A549 (cell line): ENCODE measurements around the gene CIRBP. TPM values are rescaled to one million over a fixed set of nuclear protein-coding genes. Genes with fewer than 3 reads are reported as not detected.
A peak's percentile ranks its signal among the peaks of the same experiment; 100 is the strongest.

Source experiments
- ATAC-seq, 2 experiments: fragments of 200-7000 bp in 1 of 2; fragments of >200 bp in 1 of 2; cut with Nextera tagmentation in 1 of 2; cut with Tn5 transposase in 1 of 2; 3 replicates each; pipeline versions ENCODE4 v1.8.0 to v1.9.1; 2018 to 2020; ENCODE audit warnings: mild to moderate bottlenecking in 1 of 2, moderate library complexity in 1 of 2
- CTCF ChIA-PET: fragments of 300-600 bp; sonication (Branson Sonifier 250); formaldehyde crosslinking; extraction: SDS; loops from one replicate; lab custom pipeline; 2021; ENCODE audit warnings: antibody characterized with exemption, inconsistent platforms; lab: Yijun Ruan, JAX
- POLR2A ChIA-PET: fragments of 350-600 bp; formaldehyde crosslinking; extraction: SDS; loops from one replicate; lab custom pipeline; 2021; ENCODE audit warnings: antibody characterized with exemption, inconsistent platforms; lab: Yijun Ruan, JAX
- DNase-seq, 2 experiments: peaks; one replicate each; pipeline versions ENCODE4 v3.0.0 to v3.0.0-alpha.2; 2011 to 2016; ENCODE audit warnings: low read depth in 1 of 2, low spot score in 1 of 2
- FAIRE-seq: peaks from 2 replicates; lab custom pipeline; 2011; peaks lifted over from hg19 to GRCh38; lab: Jason Lieb, UNC
- H3K27ac ChIP-seq, 2 experiments: fragments of >200 bp; sonication (Bioruptor Twin); formaldehyde crosslinking; 3 replicates each; pipeline ENCODE4 v1.5.1; 2016 to 2017
- H3K4me1 ChIP-seq: fragments of >200 bp; sonication (Bioruptor Twin); formaldehyde crosslinking; 3 replicates; pipeline ENCODE4 v1.6.1; 2016
- H3K4me2 ChIP-seq: fragments of >200 bp; sonication (Bioruptor Twin); formaldehyde crosslinking; 3 replicates; pipeline ENCODE4 v1.6.1; 2016
- H3K4me3 ChIP-seq: fragments of >200 bp; sonication (Bioruptor Twin); formaldehyde crosslinking; 3 replicates; pipeline ENCODE4 v1.5.1; 2016
- H3K9me3 ChIP-seq: fragments of >200 bp; sonication (Bioruptor Twin); formaldehyde crosslinking; 3 replicates; pipeline ENCODE4 v1.6.1; 2016
- CEBPB ChIP-seq, 2 experiments: fragments of >200 bp in 1 of 2; sonication (Bioruptor Twin) in 1 of 2; formaldehyde crosslinking in 1 of 2; IDR thresholded peaks; 2 replicates each; pipeline ENCODE4 v1.6.1; 2012 to 2016
- E2F6 ChIP-seq: IDR thresholded peaks from 2 replicates; pipeline ENCODE4 v1.6.1; 2012; ENCODE audit warnings: low read depth, borderline replicate concordance
- EHMT2 ChIP-seq: fragments of 200-600 bp; sonication (generic); IDR thresholded peaks from 2 replicates; pipeline ENCODE4 v1.6.1; 2016; ENCODE audit warnings: antibody characterized with exemption, low read depth, mild to moderate bottlenecking, moderate library complexity
- HDAC2 ChIP-seq: fragments of 200-600 bp; sonication (generic); IDR thresholded peaks from 2 replicates; pipeline ENCODE4 v1.6.1; 2016
- JUN ChIP-seq, 2 experiments: fragments of >200 bp; sonication (Bioruptor Twin); formaldehyde crosslinking; IDR thresholded peaks; 2 replicates in 1 of 2; 3 replicates in 1 of 2; pipeline ENCODE4 v1.6.1; 2016 to 2017
- KDM5A ChIP-seq: fragments of 200-600 bp; sonication (generic); IDR thresholded peaks from 2 replicates; pipeline ENCODE4 v1.6.1; 2016; ENCODE audit warnings: antibody characterized with exemption, mild to moderate bottlenecking
- MAFK ChIP-seq: fragments of 450-650 bp; IDR thresholded peaks from 2 replicates; pipeline ENCODE4 v1.6.1; 2014; ENCODE audit not compliant: partially characterized antibody
- MYC ChIP-seq: IDR thresholded peaks from 2 replicates; pipeline ENCODE4 v1.6.1; 2012; ENCODE audit warnings: mild to moderate bottlenecking, inconsistent platforms, low read length, improper control_type of control experiment, borderline replicate concordance
- PHF8 ChIP-seq: fragments of 200-600 bp; sonication (generic); IDR thresholded peaks from 2 replicates; pipeline ENCODE4 v1.6.1; 2016; ENCODE audit warnings: low read depth, mild to moderate bottlenecking, antibody characterized with exemption, moderate library complexity, borderline replicate concordance
- POLR2A ChIP-seq: IDR thresholded peaks from 2 replicates; pipeline ENCODE4 v1.6.1; 2012; ENCODE audit warnings: mild to moderate bottlenecking, low read length
- POLR2AphosphoS2 ChIP-seq: conservative IDR thresholded peaks from 2 replicates; pipeline ENCODE4 v1.6.1; 2012; ENCODE audit warnings: low read length, improper control_type of control experiment, inconsistent platforms
- RARB ChIP-seq: fragments of 250-450 bp; sonication (Bioruptor Pico); IDR thresholded peaks from 2 replicates; pipeline ENCODE4 v1.8.0; 2021; ENCODE audit warnings: mild to moderate bottlenecking, moderate library complexity
- RCOR1 ChIP-seq: fragments of 150-350 bp; IDR thresholded peaks from 2 replicates; pipeline ENCODE4 v1.6.1; 2014; ENCODE audit warnings: antibody characterized with exemption, low read length, low read depth
- RNF2 ChIP-seq: fragments of 200-600 bp; sonication (generic); IDR thresholded peaks from 2 replicates; pipeline ENCODE4 v1.6.1; 2016; ENCODE audit warnings: low read depth, mild to moderate bottlenecking, antibody characterized with exemption, moderate library complexity, borderline replicate concordance
- SMC3 ChIP-seq: fragments of >200 bp; sonication (Bioruptor Twin); formaldehyde crosslinking; IDR thresholded peaks from 3 replicates; pipeline ENCODE4 v1.6.1; 2018; ENCODE audit warnings: inconsistent platforms
- TP53 ChIP-seq: fragments of 250-450 bp; sonication (Bioruptor Pico); IDR thresholded peaks from 2 replicates; pipeline ENCODE4 v1.5.0; 2021; ENCODE audit warnings: mild to moderate bottlenecking, moderate library complexity
- ZFP36 ChIP-seq: fragments of 450-650 bp; IDR thresholded peaks from 2 replicates; pipeline ENCODE4 v1.6.1; 2014; ENCODE audit warnings: borderline replicate concordance; ENCODE audit not compliant: partially characterized antibody
- ZSCAN20 ChIP-seq: fragments of 250-450 bp; sonication (Bioruptor Pico); IDR thresholded peaks from 2 replicates; pipeline ENCODE4 v1.8.0; 2022; ENCODE audit warnings: mild to moderate bottlenecking, moderate library complexity
- WGBS: methylation state at CpG from one replicate; pipeline ENCODE4 v1.1.6; 2017; ENCODE audit errors: missing lambda C conversion rate; 5-methylcytosine and 5-hydroxymethylcytosine counted together
- polyA minus RNA-seq: library from RNA; depleted of rRNA, polyadenylated mRNA; stranded (reverse); fragments of >200 nt; gene quantifications from 2 replicates; pipeline ENCODE4 v1.2.3, GENCODE V29; 2011; rRNA and poly(A)+ RNA removed
- polyA plus RNA-seq, 4 experiments: library from polyadenylated mRNA; depleted of rRNA in 3 of 4; stranded (reverse); fragments of >200 nt; fragmentation: RNase III in 1 of 4; extraction: RNeasy Plus Mini Kit Qiagen cat#74134 plus additional on column Dnase treatment in 1 of 4; gene quantifications; 2 replicates in 3 of 4; 3 replicates in 1 of 4; pipeline ENCODE4 v1.2.3, GENCODE V29; 2011 to 2017
- TF ChIP-seq, protein P1 (sequence below): fragments of >200 bp; sonication (Bioruptor Twin); formaldehyde crosslinking; IDR thresholded peaks from 3 replicates; pipeline ENCODE4 v1.6.1; 2016
- TF ChIP-seq, protein P2 (sequence below): fragments of >200 bp; sonication (Bioruptor Twin); formaldehyde crosslinking; IDR thresholded peaks from 2 replicates; pipeline ENCODE4 v1.6.1; 2016
- TF ChIP-seq, protein P3 (sequence below): IDR thresholded peaks from 2 replicates; pipeline ENCODE4 v1.6.1; 2012

Gene CIRBP
- polyA plus RNA-seq (2011; rRNA removed) (92.4 and 151 TPM in 2 replicates), polyA plus RNA-seq (2017; fragmentation: RNase III; extraction: RNeasy Plus Mini Kit Qiagen cat#74134 plus additional on column Dnase treatment) (178 to 201 TPM (median 189 TPM) in 3 replicates), polyA minus RNA-seq (38.3 and 44.0 TPM in 2 replicates)
- polyA plus RNA-seq (2012; cell fraction: cytosol; rRNA removed) = 111 and 147 TPM in 2 replicates
- polyA plus RNA-seq (2012; cell fraction: nucleus; rRNA removed) = 246 and 410 TPM in 2 replicates

- DNase-seq = peak; percentile 81 to 98
- POLR2A ChIA-PET = interaction anchor here (0.6 to 1.6 kb wide), 23 partner anchors 8 to 594 kb away, joined by 3 to 98 read pairs (median 5); partner anchors contain the start of genes ABCA7, ATP5F1D, RNU6-2 and WDR18
- no CpG with 5 or more reads among the region's 50 CpGs for WGBS
- Histone ChIP-seq H3K4me2 (peak within 1 kb of the TSS; percentile 97), H3K4me3 (peak within 1 kb of the TSS; percentile 81), H3K27ac (peak within 1 kb of the TSS; percentile 100), H3K4me1 (peaks cover 63% of the 10 kb centered on the region), H3K9me3 (no peaks in the 10 kb centered on the region)
- TF ChIP-seq PHF8 (no peak), POLR2A (peak; percentile 92), RARB (no peak), EHMT2 (no peak), RCOR1 (no peak), RNF2 (no peak), TP53 (CRISPR knock-in tag) (0 out of 2 replicates have a peak, but pooled peaks have one; percentile 29), JUN (IDR thresholded peaks at IDR 0.05) (peak; percentile 98 to 99; a peak in 4 of 5 replicates), MAFK (no peak), KDM5A (no peak), HDAC2 (no peak), MYC (no peak), ZFP36 (no peak)
- TF ChIP-seq, protein P1, sequence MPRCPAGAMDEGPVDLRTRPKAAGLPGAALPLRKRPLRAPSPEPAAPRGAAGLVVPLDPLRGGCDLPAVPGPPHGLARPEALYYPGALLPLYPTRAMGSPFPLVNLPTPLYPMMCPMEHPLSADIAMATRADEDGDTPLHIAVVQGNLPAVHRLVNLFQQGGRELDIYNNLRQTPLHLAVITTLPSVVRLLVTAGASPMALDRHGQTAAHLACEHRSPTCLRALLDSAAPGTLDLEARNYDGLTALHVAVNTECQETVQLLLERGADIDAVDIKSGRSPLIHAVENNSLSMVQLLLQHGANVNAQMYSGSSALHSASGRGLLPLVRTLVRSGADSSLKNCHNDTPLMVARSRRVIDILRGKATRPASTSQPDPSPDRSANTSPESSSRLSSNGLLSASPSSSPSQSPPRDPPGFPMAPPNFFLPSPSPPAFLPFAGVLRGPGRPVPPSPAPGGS = peak; percentile 96; the same call in 2 of the 3 replicates
- TF ChIP-seq, protein P2, sequence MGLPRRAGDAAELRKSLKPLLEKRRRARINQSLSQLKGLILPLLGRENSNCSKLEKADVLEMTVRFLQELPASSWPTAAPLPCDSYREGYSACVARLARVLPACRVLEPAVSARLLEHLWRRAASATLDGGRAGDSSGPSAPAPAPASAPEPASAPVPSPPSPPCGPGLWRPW = no peak
- peak; percentile 32 to 64 for ATAC-seq
- CTCF ChIA-PET = interaction anchor here (1.2 to 18.7 kb wide), 3 partner anchors 14 to 48 kb away, joined by 3 to 500 read pairs (median 107); partner anchors contain the start of gene ATP5F1D
- FAIRE-seq = no peak
Observed at GRCh38 chr19:1269065-1269477, at the start of gene CIRBP. Gene CIRBP (plus strand): TSS chr19:1269332. CDS start chr19:1270934, 1,602 bp downstream.

- WGBS = 91% methylated on average over 7 of the region's 19 CpGs
- ATAC-seq (no peak), DNase-seq (no peak), FAIRE-seq (no peak)
- CTCF ChIA-PET = interaction anchor here (1.1 to 5.3 kb wide), 12 partner anchors 9 to 107 kb away, joined by 3 to 38 read pairs (median 14); partner anchors contain the start of genes ATP5F1D and CBARP
- Histone ChIP-seq H3K4me3 (no peak overlapping the region), H3K4me2 (no peak overlapping the region), H3K9me3 (no peaks in the 10 kb centered on the region), H3K27ac (no peak overlapping the region), H3K4me1 (peaks cover 26% of the 10 kb centered on the region)
- TF ChIP-seq POLR2AphosphoS2 = no peak
- no peak for TF ChIP-seq E2F6
- no peak for TF ChIP-seq SMC3
- TF ChIP-seq, protein P3, sequence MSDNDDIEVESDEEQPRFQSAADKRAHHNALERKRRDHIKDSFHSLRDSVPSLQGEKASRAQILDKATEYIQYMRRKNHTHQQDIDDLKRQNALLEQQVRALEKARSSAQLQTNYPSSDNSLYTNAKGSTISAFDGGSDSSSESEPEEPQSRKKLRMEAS = no peak
- no peak for TF ChIP-seq CEBPB (IDR thresholded peaks at IDR 0.05)
- no peak for TF ChIP-seq RNF2
- TF ChIP-seq ZSCAN20 (CRISPR knock-in tag) = no peak
- no peak for TF ChIP-seq RARB
- POLR2A ChIA-PET = no interaction called here
Observed at GRCh38 chr19:1219786-1220476, 49.2 kb upstream of the CIRBP start.
